ENCODE data around the gene TMPRSS11D.
A peak's percentile ranks its signal among the peaks of the same experiment; 100 is the strongest.

Gene TMPRSS11D

DNA sequence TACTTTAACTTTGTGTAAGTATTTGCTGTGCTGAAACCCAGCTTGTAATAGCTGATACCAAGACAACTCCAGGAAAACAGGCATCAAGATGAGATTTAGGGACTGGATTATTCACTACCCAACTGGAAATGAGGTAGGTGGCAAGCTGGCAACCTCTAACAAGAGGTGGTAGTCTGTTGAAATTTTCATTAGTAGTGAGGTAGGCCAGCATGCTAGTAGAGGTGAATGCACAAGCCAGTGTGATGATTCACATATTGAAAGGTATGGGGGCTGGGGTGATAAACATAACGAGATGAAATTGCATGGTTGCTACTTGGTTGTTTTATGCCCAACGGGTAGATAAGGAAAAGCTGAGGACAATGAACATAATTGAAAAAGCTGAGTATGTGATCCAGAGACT lies 8.5 kb upstream of the TMPRSS11D start:
- ChIA-PET CTCF (interaction anchor here (1.2 to 1.8 kb wide), 3 partner anchors 9 to 19 kb away, joined by 3 to 6 read pairs (median 4); partner anchors contain the start of gene TMPRSS11D), POLR2A (no interaction called here)
- WGBS (ENCODE audit: insufficient coverage), result 95% methylated on average over 2 of the region's 2 CpGs
- Histone ChIP-seq H3K27ac (ENCODE audit: insufficient read depth in 1 of 2, low read depth in 1 of 2, low read length in 2 of 2, poor library complexity in 1 of 2, severe bottlenecking in 2 of 2) (no peak overlapping the region), H3K4me1 (ENCODE audit: control extremely low read depth in 1 of 4, control insufficient read depth in 4 of 4, insufficient read depth in 4 of 4, low read length in 3 of 4) (peaks cover 0 to 14% (median 0%) of the 10 kb centered on the region in 4 experiments), H3K9me3 (ENCODE audit: control extremely low read depth in 1 of 5, control insufficient read depth in 4 of 5, insufficient read depth in 2 of 5, low read depth in 1 of 5, low read length in 4 of 5) (peaks cover 0 to 3% (median 0%) of the 10 kb centered on the region in 5 experiments), H3K4me3 (ENCODE audit: control insufficient read depth in 1 of 7, extremely low read depth in 1 of 7, insufficient read depth in 4 of 7, low read depth in 2 of 7, low read length in 6 of 7) (no peak overlapping the region), H3K27me3 (replicated peaks in 2 of 5; ENCODE audit: control insufficient read depth in 4 of 5, insufficient read depth in 5 of 5, low read length in 4 of 5) (no peaks in the 10 kb centered on the region), H3K36me3 (ENCODE audit: control insufficient read depth in 4 of 4, insufficient read depth in 4 of 4, low read length in 3 of 4) (no peaks in the 10 kb centered on the region)
- no peak for DNase-seq

DNA sequence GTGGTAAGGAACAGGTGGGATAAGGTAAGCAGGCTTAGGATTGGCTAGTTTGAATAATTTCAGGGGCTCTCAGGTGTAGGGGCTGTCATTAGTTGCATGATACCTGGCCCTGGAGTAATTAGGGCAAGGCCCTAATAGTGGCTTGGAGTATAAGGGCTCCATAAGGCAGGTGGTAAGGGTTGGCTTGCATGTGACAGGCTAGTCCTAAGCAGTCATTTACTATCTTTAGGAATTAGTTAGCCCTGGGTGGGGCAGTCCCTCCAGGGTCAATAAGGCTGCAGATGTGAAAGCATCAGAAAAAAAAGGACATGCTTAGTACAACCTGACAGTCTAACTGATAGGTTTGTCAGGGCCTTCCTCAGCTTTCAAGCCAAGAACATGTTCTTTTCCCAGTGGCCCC lies 7.8 kb upstream of the TMPRSS11D start:
- Histone ChIP-seq H3K4me3 (ENCODE audit: control insufficient read depth in 1 of 7, extremely low read depth in 1 of 7, insufficient read depth in 4 of 7, low read depth in 2 of 7, low read length in 6 of 7) (no peak overlapping the region), H3K36me3 (ENCODE audit: control insufficient read depth in 4 of 4, insufficient read depth in 4 of 4, low read length in 3 of 4) (no peaks in the 10 kb centered on the region), H3K27me3 (replicated peaks in 2 of 5; ENCODE audit: control insufficient read depth in 4 of 5, insufficient read depth in 5 of 5, low read length in 4 of 5) (no peaks in the 10 kb centered on the region), H3K4me1 (ENCODE audit: control extremely low read depth in 1 of 4, control insufficient read depth in 4 of 4, insufficient read depth in 4 of 4, low read length in 3 of 4) (peaks cover 0 to 14% (median 1%) of the 10 kb centered on the region in 4 experiments), H3K9me3 (ENCODE audit: control extremely low read depth in 1 of 5, control insufficient read depth in 4 of 5, insufficient read depth in 2 of 5, low read depth in 1 of 5, low read length in 4 of 5) (peaks cover 0 to 3% (median 0%) of the 10 kb centered on the region in 5 experiments), H3K27ac (ENCODE audit: insufficient read depth in 1 of 2, low read depth in 1 of 2, low read length in 2 of 2, poor library complexity in 1 of 2, severe bottlenecking in 2 of 2) (no peak overlapping the region)
- CTCF ChIA-PET, result interaction anchor here (1.2 kb wide), 1 partner anchor 12 kb away, joined by 4 read pairs; no protein-coding TSS in a partner anchor
- DNase-seq, result no peak
- POLR2A ChIA-PET, result no interaction called here

GRCh38 chr4:67886281-67886680 lies 2.5 kb upstream of the TMPRSS11D start:
- Histone ChIP-seq H3K4me1 (ENCODE audit: control extremely low read depth in 1 of 4, control insufficient read depth in 4 of 4, insufficient read depth in 4 of 4, low read length in 3 of 4) (peaks cover 8 to 20% (median 18%) of the 10 kb centered on the region in 4 experiments), H3K27me3 (replicated peaks in 2 of 5; ENCODE audit: control insufficient read depth in 4 of 5, insufficient read depth in 5 of 5, low read length in 4 of 5) (no peaks in the 10 kb centered on the region), H3K36me3 (ENCODE audit: control insufficient read depth in 4 of 4, insufficient read depth in 4 of 4, low read length in 3 of 4) (no peaks in the 10 kb centered on the region), H3K4me3 (ENCODE audit: control insufficient read depth in 1 of 7, extremely low read depth in 1 of 7, insufficient read depth in 4 of 7, low read depth in 2 of 7, low read length in 6 of 7) (no peak overlapping the region), H3K9me3 (ENCODE audit: control extremely low read depth in 1 of 5, control insufficient read depth in 4 of 5, insufficient read depth in 2 of 5, low read depth in 1 of 5, low read length in 4 of 5) (no peaks in the 10 kb centered on the region), H3K27ac (ENCODE audit: insufficient read depth in 1 of 2, low read depth in 1 of 2, low read length in 2 of 2, poor library complexity in 1 of 2, severe bottlenecking in 2 of 2) (no peak overlapping the region)
- ChIA-PET CTCF (interaction anchor here (1.1 kb wide), 1 partner anchor 25 kb away, joined by 4 read pairs; no protein-coding TSS in a partner anchor), POLR2A (no interaction called here)
- DNase-seq, result peak in 2 of 3 donors; percentile 46 to 47
- WGBS (ENCODE audit: insufficient coverage), result 75% methylated on average over 1 of the region's 4 CpGs

DNA sequence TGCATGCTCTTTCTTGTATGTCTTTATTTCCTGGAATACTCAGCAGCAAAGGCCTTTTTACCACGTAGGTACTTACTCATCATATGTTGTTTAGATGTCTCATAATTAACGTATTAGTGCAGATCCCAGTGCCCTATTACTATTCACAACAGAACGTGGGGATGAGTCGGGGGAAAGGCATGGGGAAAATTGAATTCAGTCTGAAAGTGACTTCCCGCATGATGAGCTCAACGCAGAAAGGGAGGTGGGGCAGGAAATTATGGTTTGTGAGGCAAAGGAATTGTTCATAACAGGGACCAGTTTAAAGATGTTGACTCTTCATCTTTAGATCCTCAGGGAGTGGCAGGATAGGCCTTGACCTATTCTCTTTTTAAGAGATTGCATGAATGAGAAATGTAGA lies 2.0 kb upstream of the TMPRSS11D start:
- POLR2A ChIA-PET, result no interaction called here

DNA sequence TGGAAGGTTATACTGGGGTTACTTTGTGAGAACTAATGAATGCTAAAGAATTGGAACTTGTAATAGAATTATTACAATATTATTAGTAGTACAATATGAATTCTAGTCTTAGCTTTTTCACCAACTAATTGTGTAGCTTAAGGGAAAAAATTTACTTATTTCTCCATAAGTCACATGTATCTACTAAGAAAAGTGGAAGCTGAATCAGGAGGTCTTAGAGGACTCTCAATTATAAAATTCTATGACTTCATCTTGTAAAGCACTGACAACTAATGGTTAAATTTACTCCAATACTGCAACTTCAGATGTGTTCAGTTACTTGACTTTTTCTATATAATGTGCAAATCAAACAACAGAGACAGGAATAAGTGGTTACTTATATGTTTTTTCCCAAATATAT lies 899 bp upstream of the TMPRSS11D start:
- Histone ChIP-seq H3K4me3 (ENCODE audit: control insufficient read depth in 1 of 7, extremely low read depth in 1 of 7, insufficient read depth in 4 of 7, low read depth in 2 of 7, low read length in 6 of 7) (no peak overlapping the region), H3K9me3 (ENCODE audit: control extremely low read depth in 1 of 5, control insufficient read depth in 4 of 5, insufficient read depth in 2 of 5, low read depth in 1 of 5, low read length in 4 of 5) (no peaks in the 10 kb centered on the region), H3K4me1 (ENCODE audit: control extremely low read depth in 1 of 4, control insufficient read depth in 4 of 4, insufficient read depth in 4 of 4, low read length in 3 of 4) (peaks cover 8 to 20% (median 18%) of the 10 kb centered on the region in 4 experiments), H3K27ac (ENCODE audit: insufficient read depth in 1 of 2, low read depth in 1 of 2, low read length in 2 of 2, poor library complexity in 1 of 2, severe bottlenecking in 2 of 2) (no peak overlapping the region), H3K36me3 (ENCODE audit: control insufficient read depth in 4 of 4, insufficient read depth in 4 of 4, low read length in 3 of 4) (no peaks in the 10 kb centered on the region), H3K27me3 (replicated peaks in 2 of 5; ENCODE audit: control insufficient read depth in 4 of 5, insufficient read depth in 5 of 5, low read length in 4 of 5) (no peaks in the 10 kb centered on the region)
- POLR2A ChIA-PET, result no interaction called here
- DNase-seq, result no peak
- CTCF ChIA-PET, result no interaction called here

More for the DNA sequence above, 2.0 kb upstream of the TMPRSS11D start:
- DNase-seq, result no peak
- WGBS (ENCODE audit: insufficient coverage), result 56% methylated on average over 2 of the region's 6 CpGs
- Histone ChIP-seq H3K4me3 (ENCODE audit: control insufficient read depth in 1 of 7, extremely low read depth in 1 of 7, insufficient read depth in 4 of 7, low read depth in 2 of 7, low read length in 6 of 7) (no peak overlapping the region), H3K9me3 (ENCODE audit: control extremely low read depth in 1 of 5, control insufficient read depth in 4 of 5, insufficient read depth in 2 of 5, low read depth in 1 of 5, low read length in 4 of 5) (no peaks in the 10 kb centered on the region), H3K27ac (ENCODE audit: insufficient read depth in 1 of 2, low read depth in 1 of 2, low read length in 2 of 2, poor library complexity in 1 of 2, severe bottlenecking in 2 of 2) (no peak overlapping the region), H3K4me1 (ENCODE audit: control extremely low read depth in 1 of 4, control insufficient read depth in 4 of 4, insufficient read depth in 4 of 4, low read length in 3 of 4) (peaks cover 8 to 20% (median 18%) of the 10 kb centered on the region in 4 experiments), H3K36me3 (ENCODE audit: control insufficient read depth in 4 of 4, insufficient read depth in 4 of 4, low read length in 3 of 4) (no peaks in the 10 kb centered on the region), H3K27me3 (replicated peaks in 2 of 5; ENCODE audit: control insufficient read depth in 4 of 5, insufficient read depth in 5 of 5, low read length in 4 of 5) (no peaks in the 10 kb centered on the region)
- CTCF ChIA-PET, result no interaction called here

GRCh38 chr4:67883458-67883857 lies 344 bp downstream of the TMPRSS11D start:
- peaks cover 8 to 20% (median 18%) of the 10 kb centered on the region in 4 experiments for H3K4me1 ChIP-seq (ENCODE audit: control extremely low read depth in 1 of 4, control insufficient read depth in 4 of 4, insufficient read depth in 4 of 4, low read length in 3 of 4)
- DNase-seq, result peak in 2 of 3 donors; percentile 54 to 58
- WGBS (ENCODE audit: insufficient coverage), result no CpG with 5 or more reads among the region's 5 CpGs
- ChIA-PET CTCF (interaction anchor here (1.0 to 2.0 kb wide), 3 partner anchors 9 to 331 kb away, joined by 3 to 6 read pairs (median 3); no protein-coding TSS in a partner anchor), POLR2A (no interaction called here)
- no peak overlapping the region for H3K4me3 ChIP-seq (ENCODE audit: control insufficient read depth in 1 of 7, extremely low read depth in 1 of 7, insufficient read depth in 4 of 7, low read depth in 2 of 7, low read length in 6 of 7)
- no peak overlapping the region for H3K27ac ChIP-seq (ENCODE audit: insufficient read depth in 1 of 2, low read depth in 1 of 2, low read length in 2 of 2, poor library complexity in 1 of 2, severe bottlenecking in 2 of 2)
- no peaks in the 10 kb centered on the region for H3K36me3 ChIP-seq (ENCODE audit: control insufficient read depth in 4 of 4, insufficient read depth in 4 of 4, low read length in 3 of 4)
- no peaks in the 10 kb centered on the region for H3K27me3 ChIP-seq (replicated peaks in 2 of 5; ENCODE audit: control insufficient read depth in 4 of 5, insufficient read depth in 5 of 5, low read length in 4 of 5)
- H3K9me3 ChIP-seq (ENCODE audit: control extremely low read depth in 1 of 5, control insufficient read depth in 4 of 5, insufficient read depth in 2 of 5, low read depth in 1 of 5, low read length in 4 of 5), result no peaks in the 10 kb centered on the region

GRCh38 chr4:67880866-67881610 lies 2.8 kb downstream of the TMPRSS11D start:
- ChIA-PET POLR2A (no interaction called here), CTCF (interaction anchor here (1.7 kb wide), 1 partner anchor 11 kb away, joined by 4 read pairs; no protein-coding TSS in a partner anchor)
- 91% methylated on average over 1 of the region's 1 CpG for WGBS (ENCODE audit: insufficient coverage)
- Histone ChIP-seq H3K4me1 (ENCODE audit: control extremely low read depth in 1 of 4, control insufficient read depth in 4 of 4, insufficient read depth in 4 of 4, low read length in 3 of 4) (peaks cover 5 to 14% (median 12%) of the 10 kb centered on the region in 4 experiments), H3K9me3 (ENCODE audit: control extremely low read depth in 1 of 5, control insufficient read depth in 4 of 5, insufficient read depth in 2 of 5, low read depth in 1 of 5, low read length in 4 of 5) (no peaks in the 10 kb centered on the region), H3K36me3 (ENCODE audit: control insufficient read depth in 4 of 4, insufficient read depth in 4 of 4, low read length in 3 of 4) (no peaks in the 10 kb centered on the region), H3K4me3 (ENCODE audit: control insufficient read depth in 1 of 7, extremely low read depth in 1 of 7, insufficient read depth in 4 of 7, low read depth in 2 of 7, low read length in 6 of 7) (no peak overlapping the region), H3K27me3 (replicated peaks in 2 of 5; ENCODE audit: control insufficient read depth in 4 of 5, insufficient read depth in 5 of 5, low read length in 4 of 5) (no peaks in the 10 kb centered on the region), H3K27ac (ENCODE audit: insufficient read depth in 1 of 2, low read depth in 1 of 2, low read length in 2 of 2, poor library complexity in 1 of 2, severe bottlenecking in 2 of 2) (no peak overlapping the region)
- no peak for DNase-seq

Measured in common myeloid progenitor, CD34-positive (primary cell).